GM21381 (cell line): Measurements from ENCODE around the gene TMEM114.

ENCODE experiments used
- ATAC-seq: cut with Tn5 transposase; IDR thresholded peaks from one replicate; pipeline ENCODE4 v1.9.1; 2021; ENCODE audit warnings: mild to moderate bottlenecking, moderate library complexity; ENCODE audit not compliant: unreplicated experiment

TMEM114 gene

GRCh38 chr16:8611886-8612600 is 21.7 kb upstream of the TMEM114 start:
- ATAC-seq: no peak

- ATAC-seq: no peak
Observed at GRCh38 chr16:8611122-8611521, 20.8 kb upstream of the TMEM114 start.

- ATAC-seq: no peak
Observed at GRCh38 chr16:8607214-8607613, 16.9 kb upstream of the TMEM114 start.

- ATAC-seq: no peak
Observed at GRCh38 chr16:8605554-8605953, 15.2 kb upstream of the TMEM114 start.

- no peak for ATAC-seq
Observed at GRCh38 chr16:8600144-8600775, 9.9 kb upstream of the TMEM114 start.

- no peak for ATAC-seq
Observed at GRCh38 chr16:8596581-8596980, 6.3 kb upstream of the TMEM114 start.

GRCh38 chr16:8595783-8596182 is 5.5 kb upstream of the TMEM114 start:
- ATAC-seq: no peak

GRCh38 chr16:8594149-8594666 is 3.9 kb upstream of the TMEM114 start:
- no peak for ATAC-seq

GRCh38 chr16:8591451-8591850 is 1.1 kb upstream of the TMEM114 start:
- no peak for ATAC-seq

- no peak for ATAC-seq
Observed at GRCh38 chr16:8590811-8591210, 500 bp upstream of the TMEM114 start.

GRCh38 chr16:8589057-8589899 is 1.0 kb downstream of the TMEM114 start:
- no peak for ATAC-seq

- ATAC-seq: no peak
Observed at GRCh38 chr16:8588682-8589056, 1.6 kb downstream of the TMEM114 start.

GRCh38 chr16:8587065-8587464 is 3.2 kb downstream of the TMEM114 start:
- no peak for ATAC-seq

GRCh38 chr16:8585857-8586256 is 4.5 kb downstream of the TMEM114 start:
- no peak for ATAC-seq

- ATAC-seq: no peak
Observed at GRCh38 chr16:8585041-8585440, 5.3 kb downstream of the TMEM114 start.

- ATAC-seq: no peak
Observed at GRCh38 chr16:8583732-8584131, 6.6 kb downstream of the TMEM114 start.

- ATAC-seq: no peak
Observed at GRCh38 chr16:8583199-8583598, 7.1 kb downstream of the TMEM114 start.

GRCh38 chr16:8581831-8582580 is 8.3 kb downstream of the TMEM114 start:
- ATAC-seq: no peak

- ATAC-seq: no peak
Observed at GRCh38 chr16:8579559-8579958, 10.8 kb downstream of the TMEM114 start.

GRCh38 chr16:8577678-8578304 is 12.5 kb downstream of the TMEM114 start:
- no peak for ATAC-seq
